Measurements from ENCODE around the gene COL5A1.

Gene COL5A1

DNA sequence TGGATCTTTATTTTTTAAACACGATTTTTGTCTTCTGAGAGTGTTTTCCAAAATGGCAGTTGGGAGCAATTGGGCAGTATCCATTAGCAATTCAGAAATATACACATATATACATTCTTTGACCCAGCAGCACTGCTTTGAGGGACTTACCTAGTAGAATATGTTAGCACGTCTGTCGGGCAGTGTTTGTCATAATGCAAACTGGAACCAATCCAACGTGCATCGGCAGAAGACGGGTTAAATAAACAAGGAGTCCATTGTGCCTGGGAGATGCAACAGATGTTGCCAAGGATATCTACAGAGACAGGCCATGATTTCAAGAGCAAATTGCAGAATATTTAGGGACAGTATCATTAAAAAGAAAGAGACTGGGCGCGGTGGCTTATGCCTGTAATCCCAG, 107.0 kb downstream of the COL5A1 start:
- H3K9ac ChIP-seq (ENCODE audit: low read length), result no peak overlapping the region
- WGBS (ENCODE audit: extremely low coverage, insufficient coverage, low lambda C conversion rate), result no CpG with 5 or more reads among the region's 8 CpGs
- H4K8ac ChIP-seq (ENCODE audit: low read depth, low read length), result no peak overlapping the region
- H3K27ac ChIP-seq (ENCODE audit: low read depth, low read length), result no peak overlapping the region
- no peak overlapping the region for H3K4me2 ChIP-seq (ENCODE audit: low read length)
- H3K4me1 ChIP-seq (ENCODE audit: control insufficient read depth, low read depth, low read length), result no peaks in the 10 kb centered on the region
- peaks cover 5% of the 10 kb centered on the region for H3K79me1 ChIP-seq (ENCODE audit: low read length)
- H2BK120ac ChIP-seq (ENCODE audit: low read depth, low read length), result no peak overlapping the region
- H2BK15ac ChIP-seq (replicated peaks; ENCODE audit: low read depth), result no peak overlapping the region
- H4K5ac ChIP-seq (ENCODE audit: low read length), result no peak overlapping the region
- no peaks in the 10 kb centered on the region for H3K79me2 ChIP-seq (ENCODE audit: control insufficient read depth, insufficient read depth, low read length)
- H3K27me3 ChIP-seq (ENCODE audit: insufficient read depth, low read length, poor library complexity), result no peaks in the 10 kb centered on the region
- no peak overlapping the region for H3K18ac ChIP-seq (ENCODE audit: low read length)
- H3K36me3 ChIP-seq (ENCODE audit: control insufficient read depth, insufficient read depth, low read length), result peaks cover 26% of the 10 kb centered on the region
- H3K56ac ChIP-seq (ENCODE audit: low read length), result no peak overlapping the region
- no peak for DNase-seq
- no peak overlapping the region for H3K23ac ChIP-seq (ENCODE audit: low read length)
- H3K4me3 ChIP-seq (ENCODE audit: low read length), result no peak overlapping the region
- no peak overlapping the region for H2BK5ac ChIP-seq (ENCODE audit: low read length)
- no peak overlapping the region for H2AK5ac ChIP-seq (ENCODE audit: low read length)
- no peak overlapping the region for H3K4ac ChIP-seq (ENCODE audit: low read depth, low read length)

DNA sequence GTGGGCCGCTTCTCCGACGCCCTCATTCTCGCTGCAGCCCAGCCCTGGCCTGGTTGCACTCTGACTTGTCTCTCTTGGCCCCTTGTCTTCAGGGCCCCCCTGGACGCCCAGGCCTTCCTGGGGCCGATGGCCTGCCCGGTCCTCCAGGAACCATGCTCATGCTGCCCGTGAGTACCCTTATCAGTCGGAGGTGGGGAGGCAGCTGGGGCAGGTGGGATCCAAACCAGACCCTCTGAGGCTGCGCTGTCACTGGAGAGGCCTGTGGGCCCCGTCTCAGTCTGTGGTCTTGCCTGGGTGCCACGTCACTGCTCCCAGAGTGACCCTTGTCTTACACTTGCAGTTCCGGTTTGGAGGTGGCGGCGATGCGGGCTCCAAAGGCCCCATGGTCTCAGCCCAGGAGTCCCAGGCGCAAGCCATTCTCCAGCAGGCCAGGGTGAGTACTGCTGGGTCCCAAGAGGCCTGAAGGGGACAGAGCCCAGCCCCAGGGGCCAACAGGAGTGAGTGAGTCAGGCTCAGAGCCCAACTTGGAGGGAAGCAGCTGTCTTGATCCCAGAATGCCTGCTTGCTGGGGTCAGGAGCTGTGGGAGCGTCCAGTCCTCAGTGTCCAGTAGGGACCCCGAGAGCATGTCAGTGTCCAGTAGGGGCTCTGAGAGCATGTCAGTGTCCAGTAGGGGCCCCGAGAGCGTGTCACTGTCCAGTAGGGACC, 109.0 kb downstream of the COL5A1 start:
- Histone ChIP-seq H4K8ac (ENCODE audit: low read depth, low read length) (no peak overlapping the region), H2AK5ac (ENCODE audit: low read length) (no peak overlapping the region), H3K56ac (ENCODE audit: low read length) (no peak overlapping the region), H3K4me1 (ENCODE audit: control insufficient read depth, low read depth, low read length) (no peaks in the 10 kb centered on the region), H2BK15ac (replicated peaks; ENCODE audit: low read depth) (no peak overlapping the region), H3K27ac (ENCODE audit: low read depth, low read length) (no peak overlapping the region), H2BK5ac (ENCODE audit: low read length) (no peak overlapping the region), H3K23ac (ENCODE audit: low read length) (no peak overlapping the region), H3K27me3 (ENCODE audit: insufficient read depth, low read length, poor library complexity) (no peaks in the 10 kb centered on the region), H4K5ac (ENCODE audit: low read length) (no peak overlapping the region), H3K4ac (ENCODE audit: low read depth, low read length) (no peak overlapping the region), H3K36me3 (ENCODE audit: control insufficient read depth, insufficient read depth, low read length) (peaks cover 24% of the 10 kb centered on the region), H3K18ac (ENCODE audit: low read length) (no peak overlapping the region), H3K4me3 (ENCODE audit: low read length) (no peak overlapping the region), H3K79me1 (ENCODE audit: low read length) (peaks cover 2% of the 10 kb centered on the region), H3K4me2 (ENCODE audit: low read length) (no peak overlapping the region), H3K9ac (ENCODE audit: low read length) (no peak overlapping the region), H3K79me2 (ENCODE audit: control insufficient read depth, insufficient read depth, low read length) (no peaks in the 10 kb centered on the region), H2BK120ac (ENCODE audit: low read depth, low read length) (no peak overlapping the region)
- WGBS (ENCODE audit: extremely low coverage, insufficient coverage, low lambda C conversion rate), result no CpG with 5 or more reads among the region's 21 CpGs
- no peak for DNase-seq

DNA sequence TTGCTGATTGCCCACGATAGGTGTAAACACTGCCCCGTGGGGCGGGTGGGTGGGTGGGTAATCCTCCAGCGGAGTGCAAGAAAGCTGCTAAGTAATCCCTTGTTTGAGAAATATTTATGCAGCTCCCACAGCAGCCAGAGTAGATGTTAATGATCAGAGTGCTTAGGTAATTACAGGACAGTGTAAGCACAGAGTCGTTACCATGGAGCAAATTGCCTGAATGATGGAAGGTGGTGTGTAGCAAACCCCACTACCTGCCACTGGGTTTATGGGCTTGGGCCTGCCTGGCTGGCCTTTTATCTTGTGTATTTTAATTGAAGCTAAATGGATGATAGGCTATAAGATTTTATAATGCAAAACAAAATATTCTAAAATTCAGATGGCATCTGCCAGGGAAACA, 110.0 kb downstream of the COL5A1 start:
- no peaks in the 10 kb centered on the region for H3K4me1 ChIP-seq (ENCODE audit: control insufficient read depth, low read depth, low read length)
- no peak overlapping the region for H3K27ac ChIP-seq (ENCODE audit: low read depth, low read length)
- H3K36me3 ChIP-seq (ENCODE audit: control insufficient read depth, insufficient read depth, low read length), result peaks cover 25% of the 10 kb centered on the region

DNA sequence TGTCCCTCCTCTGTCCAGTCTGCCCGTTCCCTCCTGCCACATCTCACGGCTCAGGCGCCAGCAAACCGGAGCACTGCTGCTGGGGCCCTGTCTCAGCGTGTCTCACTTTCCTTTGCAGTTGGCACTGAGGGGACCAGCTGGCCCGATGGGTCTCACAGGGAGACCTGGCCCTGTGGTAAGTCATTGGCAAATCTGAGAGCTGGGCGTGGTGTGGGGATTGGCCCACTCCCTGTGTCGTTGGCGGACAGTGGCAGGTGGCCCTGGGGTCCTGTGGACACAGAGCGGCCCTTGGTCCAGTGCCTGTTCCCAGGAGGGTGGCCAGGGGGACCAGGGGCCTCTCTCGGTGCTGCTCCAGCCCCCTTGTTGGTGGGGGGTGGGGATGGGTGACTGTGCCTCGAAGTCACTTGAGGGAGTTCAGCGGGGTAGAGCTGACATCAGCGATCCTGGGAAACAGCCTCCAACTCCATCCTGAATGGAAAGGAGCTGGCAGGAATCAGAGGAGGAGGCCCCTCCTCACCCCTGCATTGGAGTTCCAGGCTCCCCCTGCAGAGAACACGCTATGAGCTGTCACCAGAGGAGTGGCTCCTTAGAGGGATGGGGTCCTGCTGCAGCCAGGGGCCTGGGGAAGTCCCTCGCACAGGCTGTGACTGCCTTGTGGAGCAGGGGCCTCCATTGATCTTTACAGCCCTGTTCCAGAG, 111.0 kb downstream of the COL5A1 start:
- no peaks in the 10 kb centered on the region for H3K79me2 ChIP-seq (ENCODE audit: control insufficient read depth, insufficient read depth, low read length)
- peaks cover 18% of the 10 kb centered on the region for H3K36me3 ChIP-seq (ENCODE audit: control insufficient read depth, insufficient read depth, low read length)
- H2AK5ac ChIP-seq (ENCODE audit: low read length), result no peak overlapping the region
- H3K9ac ChIP-seq (ENCODE audit: low read length), result no peak overlapping the region
- H4K8ac ChIP-seq (ENCODE audit: low read depth, low read length), result no peak overlapping the region
- no peak overlapping the region for H4K5ac ChIP-seq (ENCODE audit: low read length)
- H3K56ac ChIP-seq (ENCODE audit: low read length), result no peak overlapping the region
- no peak overlapping the region for H3K27ac ChIP-seq (ENCODE audit: low read depth, low read length)
- peaks cover 2% of the 10 kb centered on the region for H3K79me1 ChIP-seq (ENCODE audit: low read length)
- H3K18ac ChIP-seq (ENCODE audit: low read length), result no peak overlapping the region
- H3K4me1 ChIP-seq (ENCODE audit: control insufficient read depth, low read depth, low read length), result no peaks in the 10 kb centered on the region
- H2BK15ac ChIP-seq (replicated peaks; ENCODE audit: low read depth), result no peak overlapping the region
- DNase-seq, result no peak
- no peak overlapping the region for H3K23ac ChIP-seq (ENCODE audit: low read length)
- WGBS (ENCODE audit: extremely low coverage, insufficient coverage, low lambda C conversion rate), result no CpG with 5 or more reads among the region's 16 CpGs
- no peak overlapping the region for H3K4me2 ChIP-seq (ENCODE audit: low read length)
- no peaks in the 10 kb centered on the region for H3K27me3 ChIP-seq (ENCODE audit: insufficient read depth, low read length, poor library complexity)
- no peak overlapping the region for H3K4me3 ChIP-seq (ENCODE audit: low read length)
- no peak overlapping the region for H2BK120ac ChIP-seq (ENCODE audit: low read depth, low read length)
- no peak overlapping the region for H3K4ac ChIP-seq (ENCODE audit: low read depth, low read length)
- no peak overlapping the region for H2BK5ac ChIP-seq (ENCODE audit: low read length)

More for the DNA sequence above, 110.0 kb downstream of the COL5A1 start:
- Histone ChIP-seq H4K5ac (ENCODE audit: low read length) (no peak overlapping the region), H2BK5ac (ENCODE audit: low read length) (no peak overlapping the region), H3K27me3 (ENCODE audit: insufficient read depth, low read length, poor library complexity) (no peaks in the 10 kb centered on the region), H4K8ac (ENCODE audit: low read depth, low read length) (no peak overlapping the region), H3K4me2 (ENCODE audit: low read length) (no peak overlapping the region), H3K56ac (ENCODE audit: low read length) (no peak overlapping the region), H3K79me1 (ENCODE audit: low read length) (peaks cover 2% of the 10 kb centered on the region), H3K79me2 (ENCODE audit: control insufficient read depth, insufficient read depth, low read length) (no peaks in the 10 kb centered on the region), H3K9ac (ENCODE audit: low read length) (no peak overlapping the region), H3K4ac (ENCODE audit: low read depth, low read length) (no peak overlapping the region), H3K4me3 (ENCODE audit: low read length) (no peak overlapping the region), H2AK5ac (ENCODE audit: low read length) (no peak overlapping the region), H3K23ac (ENCODE audit: low read length) (no peak overlapping the region), H2BK120ac (ENCODE audit: low read depth, low read length) (no peak overlapping the region), H3K18ac (ENCODE audit: low read length) (no peak overlapping the region), H2BK15ac (replicated peaks; ENCODE audit: low read depth) (no peak overlapping the region)
- WGBS (ENCODE audit: extremely low coverage, insufficient coverage, low lambda C conversion rate), result no CpG with 5 or more reads among the region's 5 CpGs
- DNase-seq, result no peak

DNA sequence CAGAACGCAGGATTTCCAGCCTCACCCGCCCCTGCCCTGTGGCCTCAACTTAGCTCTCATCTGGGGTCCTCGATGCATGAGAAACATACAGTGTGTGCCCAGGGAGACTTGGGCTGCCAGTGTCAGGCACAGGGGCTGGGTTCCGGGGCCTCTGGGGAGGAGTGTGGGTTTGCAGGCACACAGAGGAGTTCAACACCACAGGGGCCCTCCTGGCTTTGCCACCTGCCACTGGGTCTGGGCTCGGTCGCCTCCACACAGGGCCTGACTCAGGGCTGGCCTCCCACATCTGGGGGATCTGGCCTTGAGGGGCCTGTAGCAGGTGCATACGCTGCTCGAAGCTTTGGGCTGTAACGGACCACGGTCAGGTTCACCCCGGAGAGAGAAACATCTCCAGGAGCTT, 111.6 kb downstream of the COL5A1 start:
- Histone ChIP-seq H3K27ac (ENCODE audit: low read depth, low read length) (no peak overlapping the region), H2BK5ac (ENCODE audit: low read length) (no peak overlapping the region), H3K9ac (ENCODE audit: low read length) (no peak overlapping the region), H3K18ac (ENCODE audit: low read length) (no peak overlapping the region), H3K4me1 (ENCODE audit: control insufficient read depth, low read depth, low read length) (no peaks in the 10 kb centered on the region), H2BK120ac (ENCODE audit: low read depth, low read length) (no peak overlapping the region), H3K4me3 (ENCODE audit: low read length) (no peak overlapping the region), H4K8ac (ENCODE audit: low read depth, low read length) (no peak overlapping the region), H3K23ac (ENCODE audit: low read length) (no peak overlapping the region), H3K4ac (ENCODE audit: low read depth, low read length) (no peak overlapping the region), H3K79me1 (ENCODE audit: low read length) (no peaks in the 10 kb centered on the region), H4K5ac (ENCODE audit: low read length) (no peak overlapping the region), H3K27me3 (ENCODE audit: insufficient read depth, low read length, poor library complexity) (no peaks in the 10 kb centered on the region), H3K79me2 (ENCODE audit: control insufficient read depth, insufficient read depth, low read length) (no peaks in the 10 kb centered on the region), H3K4me2 (ENCODE audit: low read length) (no peak overlapping the region), H2AK5ac (ENCODE audit: low read length) (no peak overlapping the region), H3K56ac (ENCODE audit: low read length) (no peak overlapping the region), H3K36me3 (ENCODE audit: control insufficient read depth, insufficient read depth, low read length) (peaks cover 13% of the 10 kb centered on the region), H2BK15ac (replicated peaks; ENCODE audit: low read depth) (no peak overlapping the region)
- WGBS (ENCODE audit: extremely low coverage, insufficient coverage, low lambda C conversion rate), result no CpG with 5 or more reads among the region's 11 CpGs
- no peak for DNase-seq
